ENCODE results near the gene STX1B. TPM values are rescaled to one million over a fixed set of nuclear protein-coding genes. Genes with fewer than 3 reads are reported as not detected.

Gene STX1B
- total RNA-seq, 1 experiment from 2014 or later: 1.3 TPM

GRCh38 chr16:31001507-31002249 is 8.8 kb downstream of the STX1B start:
- H3K4me3 Mint-ChIP-seq (ENCODE audit: low read depth, unreplicated experiment): no peak overlapping the region

GRCh38 chr16:31000671-31001382 is 9.6 kb downstream of the STX1B start:
- DNase-seq: no peak
- H3K36me3 Mint-ChIP-seq (ENCODE audit: insufficient read depth, unreplicated experiment): peaks cover 19% of the 10 kb centered on the region
- peaks cover 25% of the 10 kb centered on the region for H3K4me1 Mint-ChIP-seq (ENCODE audit: low read depth, unreplicated experiment)
- no peaks in the 10 kb centered on the region for H3K9me3 Mint-ChIP-seq (ENCODE audit: low read depth, unreplicated experiment)
- intact Hi-C loops (cut with micrococcal nuclease; ENCODE audit: unreplicated experiment): no loop called here
- BruUV-seq (replicated peaks): no TSS peak
- no peak overlapping the region for H3K27ac Mint-ChIP-seq (ENCODE audit: unreplicated experiment)
- H3K27me3 Mint-ChIP-seq (ENCODE audit: unreplicated experiment): peaks cover 49% of the 10 kb centered on the region
- CTCF ChIA-PET: interaction anchor here (0.5 kb wide), 1 partner anchor 296 kb away, joined by 3 read pairs; no protein-coding TSS in a partner anchor
- TF ChIP-seq CTCF (IDR thresholded peaks at IDR 0.05; ENCODE audit: unreplicated experiment): no peak
- no peak overlapping the region for H3K4me3 Mint-ChIP-seq (ENCODE audit: low read depth, unreplicated experiment)

More at GRCh38 chr16:31001507-31002249, 8.8 kb downstream of the STX1B start:
- no TSS peak for BruUV-seq (replicated peaks)
- CTCF ChIA-PET: interaction anchor here (0.6 to 0.7 kb wide), 2 partner anchors 9 to 303 kb away, joined by 3 read pairs; partner anchors contain the start of gene SRCAP
- H3K27me3 Mint-ChIP-seq (ENCODE audit: unreplicated experiment): peaks cover 58% of the 10 kb centered on the region
- H3K9me3 Mint-ChIP-seq (ENCODE audit: low read depth, unreplicated experiment): no peaks in the 10 kb centered on the region
- intact Hi-C loops (cut with micrococcal nuclease; ENCODE audit: unreplicated experiment): no loop called here
- peaks cover 25% of the 10 kb centered on the region for H3K4me1 Mint-ChIP-seq (ENCODE audit: low read depth, unreplicated experiment)
- no peak for DNase-seq
- no peak for TF ChIP-seq CTCF (IDR thresholded peaks at IDR 0.05; ENCODE audit: unreplicated experiment)
- no peak overlapping the region for H3K27ac Mint-ChIP-seq (ENCODE audit: unreplicated experiment)
- peaks cover 15% of the 10 kb centered on the region for H3K36me3 Mint-ChIP-seq (ENCODE audit: insufficient read depth, unreplicated experiment)

- intact Hi-C loops (cut with micrococcal nuclease; ENCODE audit: unreplicated experiment): no loop called here
- TF ChIP-seq CTCF (IDR thresholded peaks at IDR 0.05; ENCODE audit: unreplicated experiment): no peak
- Mint-ChIP-seq H3K27me3 (ENCODE audit: unreplicated experiment) (peaks cover 34% of the 10 kb centered on the region), H3K27ac (ENCODE audit: unreplicated experiment) (no peak overlapping the region), H3K4me3 (ENCODE audit: low read depth, unreplicated experiment) (no peak overlapping the region), H3K36me3 (ENCODE audit: insufficient read depth, unreplicated experiment) (peaks cover 16% of the 10 kb centered on the region), H3K4me1 (ENCODE audit: low read depth, unreplicated experiment) (peaks cover 20% of the 10 kb centered on the region), H3K9me3 (ENCODE audit: low read depth, unreplicated experiment) (no peaks in the 10 kb centered on the region)
- no peak for DNase-seq
- BruUV-seq (replicated peaks): no TSS peak
- CTCF ChIA-PET: interaction anchor here (0.6 to 1.1 kb wide), 4 partner anchors 14 to 1220 kb away, joined by 3 read pairs; partner anchors contain the start of gene HSD3B7
Observed at GRCh38 chr16:30998852-30999761, 11.3 kb downstream of the STX1B start.
